EH (cell line): Measurements from ENCODE around the gene RTF2.
"Not testable (repeated sequence)": the region's sequence is repeated elsewhere in the genome, so short reads cannot be mapped to it uniquely, and the experiment has no call there.

Experiments
- DNase-seq: peaks from one replicate; pipeline ENCODE4 v3.0.0-alpha.2; 2015; ENCODE audit warnings: low read depth

RTF2 gene

DNA sequence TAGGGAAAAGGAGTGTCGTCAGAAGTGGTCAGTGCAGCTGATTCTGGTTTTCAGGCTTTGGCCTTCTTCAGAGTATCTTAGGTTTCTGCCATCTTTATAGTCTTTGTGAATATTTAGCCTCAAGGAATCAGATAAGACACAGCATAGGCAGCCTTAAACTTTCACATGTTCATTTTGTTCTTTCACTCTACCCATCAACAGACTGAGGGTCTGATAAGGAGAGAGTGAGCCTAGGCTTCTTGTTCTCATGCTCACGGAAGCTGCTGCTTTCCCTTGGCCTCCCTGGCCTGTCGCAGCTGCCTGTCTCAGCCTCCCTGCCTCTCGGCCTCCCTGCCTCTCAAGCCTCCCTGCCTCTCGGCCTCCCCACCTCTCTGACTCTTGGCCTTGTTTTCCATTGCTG, 20.1 kb downstream of the RTF2 start:
- no peak for DNase-seq

DNA sequence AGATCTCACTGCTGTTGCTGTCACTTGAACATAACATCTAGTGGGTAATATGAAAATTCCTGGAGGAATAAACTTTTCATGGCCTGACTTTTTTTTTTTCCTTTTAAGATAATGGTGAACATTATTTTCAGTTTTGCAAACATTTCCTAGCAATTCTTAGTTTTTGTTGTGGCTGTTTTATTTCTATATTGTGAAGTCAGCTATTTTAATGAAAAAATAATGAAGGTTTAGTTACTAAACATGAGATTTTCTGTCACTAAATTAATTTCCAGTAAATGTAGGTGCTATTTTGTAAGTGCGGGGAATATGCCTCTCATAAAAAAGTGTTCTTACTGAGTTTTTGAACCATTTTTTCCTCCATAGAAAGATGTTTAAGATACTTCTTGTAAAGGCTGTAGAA, 32.7 kb downstream of the RTF2 start:
- no peak for DNase-seq

DNA sequence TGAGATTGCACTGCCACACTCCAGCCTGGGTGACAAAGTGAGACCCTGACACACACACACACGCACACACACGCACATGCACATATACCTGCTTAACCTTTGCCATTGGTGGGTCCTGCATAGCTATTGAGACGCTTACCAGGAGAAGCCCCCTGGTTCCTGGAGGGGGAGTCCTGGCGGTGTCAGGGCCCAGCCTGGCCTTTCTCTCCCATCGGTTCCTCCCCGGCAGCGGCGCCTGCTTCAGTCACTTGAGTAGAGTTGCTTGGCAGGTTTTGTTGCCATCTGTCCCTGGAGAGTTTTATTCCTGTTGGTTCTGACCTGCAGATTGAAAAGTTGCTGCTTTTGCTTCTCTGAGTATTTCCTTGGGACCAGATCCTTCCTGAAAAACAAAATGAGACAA, 35.5 kb downstream of the RTF2 start:
- DNase-seq, result no peak

DNA sequence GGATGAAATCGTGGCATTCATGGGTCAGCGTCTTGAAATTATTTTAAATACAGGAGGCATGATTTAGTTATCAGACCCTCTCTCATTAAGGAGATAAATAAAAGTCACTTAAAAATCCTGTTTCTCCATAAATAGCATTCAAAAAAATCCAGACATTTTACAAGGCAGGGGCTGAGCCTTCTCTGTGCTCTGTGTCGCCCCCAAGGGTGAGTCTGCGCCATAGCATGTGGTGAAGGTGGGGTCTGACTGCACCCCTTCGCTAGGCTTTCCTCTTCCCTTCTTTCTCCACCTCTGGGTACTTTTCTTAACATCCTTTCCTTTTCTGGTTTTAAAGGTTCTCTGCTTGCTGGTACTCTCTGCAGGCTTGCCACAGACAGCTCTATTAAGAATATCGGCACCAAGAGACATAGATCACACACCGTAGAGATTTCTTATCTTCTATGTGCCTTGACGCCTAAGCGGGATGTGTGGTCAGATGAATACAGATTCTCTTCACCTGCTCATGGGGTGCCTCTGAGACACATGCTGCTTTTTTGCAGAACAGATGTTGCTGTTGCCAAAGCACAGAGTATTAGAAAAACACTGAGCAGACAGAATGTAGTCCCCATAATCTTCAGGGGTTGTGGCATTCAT, 36.1 kb downstream of the RTF2 start:
- peak; percentile 4 for DNase-seq

DNA sequence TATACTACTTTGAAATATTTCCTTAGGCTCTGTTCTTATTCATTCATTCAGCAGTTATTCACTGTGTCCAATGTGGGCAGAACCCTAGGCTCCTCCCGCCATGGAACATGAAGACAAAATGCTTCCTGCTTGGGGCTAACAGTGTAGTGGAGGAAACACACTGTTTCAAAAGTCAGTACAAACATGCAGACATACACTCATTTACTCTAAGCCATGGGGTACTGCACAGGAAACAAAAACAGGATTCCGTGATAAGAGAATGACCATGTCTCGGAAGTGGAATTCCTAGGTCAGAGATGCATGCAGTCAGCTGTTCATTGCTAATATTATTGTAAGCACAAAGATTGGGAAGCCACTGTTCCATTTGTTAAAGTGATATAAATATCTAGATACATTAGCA, 37.7 kb downstream of the RTF2 start:
- no peak for DNase-seq

DNA sequence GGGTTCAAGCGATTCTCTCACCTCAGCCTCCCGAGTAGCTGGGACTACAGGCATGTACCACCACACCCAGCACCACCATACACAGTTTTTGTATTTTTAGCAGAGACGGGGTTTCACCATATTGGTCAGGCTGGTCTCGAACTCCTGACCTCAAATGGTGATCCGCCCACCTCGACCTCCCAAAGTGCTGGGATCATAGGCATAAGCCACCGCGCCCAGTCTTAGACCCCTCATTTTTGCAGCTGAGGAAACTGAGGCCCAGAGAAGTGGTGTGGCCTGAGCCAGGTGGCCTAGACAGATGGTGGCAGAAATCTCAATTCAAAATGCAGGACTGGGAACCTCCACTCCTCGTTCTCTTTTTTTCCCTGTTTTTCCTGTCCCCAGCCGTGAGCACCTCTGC, 43.5 kb downstream of the RTF2 start:
- DNase-seq, result no peak

DNA sequence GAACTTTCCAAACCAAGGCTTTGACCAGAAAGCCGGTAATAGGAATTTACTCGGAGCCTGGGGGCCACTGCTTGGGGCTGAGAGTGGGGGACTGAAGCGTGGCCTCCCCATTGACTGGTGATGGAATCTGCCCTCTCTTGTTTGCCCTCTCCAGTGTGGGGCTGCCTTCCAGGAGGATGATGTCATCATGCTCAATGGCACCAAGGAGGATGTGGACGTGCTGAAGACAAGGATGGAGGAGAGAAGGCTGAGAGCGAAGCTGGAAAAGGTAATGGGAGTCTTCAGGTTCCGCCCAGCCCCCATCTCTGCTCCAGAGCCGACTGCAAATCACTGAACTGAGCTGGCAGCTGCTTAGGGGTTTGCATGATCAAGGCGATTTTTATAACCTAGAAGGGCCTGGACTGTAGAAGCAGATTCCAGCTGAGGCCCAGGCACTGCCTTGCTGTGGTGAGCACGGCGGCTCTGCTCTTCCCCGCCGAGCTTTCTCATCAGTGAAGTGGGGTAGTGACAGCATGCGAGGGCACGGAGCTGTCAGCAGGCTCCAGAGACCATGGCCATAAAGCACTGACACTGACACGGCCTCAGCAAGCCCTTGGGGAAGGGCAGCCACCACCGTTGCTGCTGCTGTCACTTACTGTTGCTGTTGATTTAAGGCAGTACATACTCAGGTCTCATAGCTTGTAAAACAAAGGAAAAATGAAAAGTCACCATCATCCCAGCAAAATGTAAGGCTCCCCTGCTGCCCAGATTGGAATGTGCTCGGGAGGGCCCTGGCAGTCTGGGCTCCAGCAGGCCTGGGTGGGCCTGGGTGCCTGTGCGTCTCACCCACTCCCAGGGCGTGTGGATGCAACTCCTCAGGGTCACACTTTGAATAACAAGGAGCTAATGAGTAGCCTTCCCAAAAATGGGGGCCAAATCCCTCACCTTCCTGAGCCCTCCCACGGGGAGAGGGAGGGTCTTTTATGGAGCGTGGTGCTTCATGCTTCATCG, 45.0 kb downstream of the RTF2 start:
- peak; percentile 17 for DNase-seq

DNA sequence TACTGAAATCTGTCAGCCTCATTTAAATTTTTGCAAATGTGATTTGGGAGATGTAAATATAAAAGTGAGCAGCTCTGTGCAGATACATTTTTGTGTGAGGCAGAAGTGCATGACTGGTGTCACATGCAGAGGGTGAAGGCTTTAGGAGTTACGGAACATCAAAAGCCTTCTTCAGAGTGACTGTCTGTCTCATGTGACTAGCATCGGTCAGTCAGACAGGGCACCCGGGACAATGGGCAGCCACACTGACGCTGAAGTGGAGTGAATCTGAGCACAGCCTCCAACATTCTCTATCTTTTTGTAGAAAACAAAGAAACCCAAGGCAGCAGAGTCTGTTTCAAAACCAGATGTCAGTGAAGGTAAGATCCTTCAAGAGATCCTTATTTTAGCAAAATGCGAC, 48.2 kb downstream of the RTF2 start:
- no peak for DNase-seq

DNA sequence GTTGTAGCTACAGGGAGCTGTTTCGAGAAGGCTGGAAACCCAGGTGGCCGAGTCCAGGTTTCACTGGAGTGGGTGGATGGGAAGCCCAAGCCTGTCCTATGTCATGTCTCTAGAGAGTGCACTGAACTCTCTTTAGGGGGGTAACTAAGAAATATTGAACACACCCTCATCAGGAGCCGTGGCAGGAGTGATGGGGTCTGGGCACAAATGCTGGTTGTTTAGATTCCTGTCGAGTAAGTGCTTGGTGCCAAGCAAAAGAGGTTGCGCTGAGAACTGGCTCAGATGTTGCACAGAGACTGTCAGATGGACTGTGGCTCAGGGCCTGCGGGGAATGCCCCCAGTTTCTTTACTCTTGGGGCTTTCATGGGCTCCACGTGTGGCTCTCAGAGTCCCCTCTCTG, 48.8 kb downstream of the RTF2 start:
- no peak for DNase-seq

DNA sequence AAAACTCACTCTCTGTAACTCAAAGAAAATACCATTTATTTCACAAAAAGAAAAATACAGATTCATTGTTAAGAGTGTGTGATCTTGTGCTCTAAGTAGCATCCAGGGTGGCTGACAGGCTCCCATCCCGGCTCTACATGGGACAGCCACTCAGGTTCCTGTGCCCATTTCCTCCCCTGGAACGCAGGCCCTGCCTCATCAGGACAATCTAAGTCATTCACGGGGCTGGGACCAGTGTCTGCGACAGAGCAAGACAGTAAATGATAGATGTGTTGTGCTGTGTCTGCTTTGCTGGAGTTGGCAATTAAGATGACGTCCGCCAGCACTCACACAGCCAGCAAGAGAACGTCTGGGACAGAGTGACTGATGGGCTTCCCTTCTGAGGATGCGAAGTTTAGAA, 49.2 kb downstream of the RTF2 start:
- DNase-seq, result no peak

DNA sequence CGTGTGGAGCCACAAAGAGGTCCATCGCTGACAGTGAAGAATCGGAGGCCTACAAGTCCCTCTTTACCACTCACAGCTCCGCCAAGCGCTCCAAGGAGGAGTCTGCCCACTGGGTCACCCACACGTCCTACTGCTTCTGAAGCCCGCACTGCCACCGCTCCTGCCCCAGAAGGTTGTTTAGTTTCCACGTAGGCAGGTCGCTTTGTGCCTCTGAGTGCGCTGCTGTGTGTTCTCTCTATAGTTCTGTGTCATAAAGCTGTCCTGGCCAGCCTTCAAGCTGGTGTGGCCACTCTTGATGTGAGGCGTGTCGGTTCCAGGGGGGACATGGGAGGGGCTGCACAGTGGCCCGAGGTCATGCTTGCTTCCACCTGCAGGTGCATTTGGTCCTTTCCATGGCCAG, 49.7 kb downstream of the RTF2 start:
- no peak for DNase-seq

DNA sequence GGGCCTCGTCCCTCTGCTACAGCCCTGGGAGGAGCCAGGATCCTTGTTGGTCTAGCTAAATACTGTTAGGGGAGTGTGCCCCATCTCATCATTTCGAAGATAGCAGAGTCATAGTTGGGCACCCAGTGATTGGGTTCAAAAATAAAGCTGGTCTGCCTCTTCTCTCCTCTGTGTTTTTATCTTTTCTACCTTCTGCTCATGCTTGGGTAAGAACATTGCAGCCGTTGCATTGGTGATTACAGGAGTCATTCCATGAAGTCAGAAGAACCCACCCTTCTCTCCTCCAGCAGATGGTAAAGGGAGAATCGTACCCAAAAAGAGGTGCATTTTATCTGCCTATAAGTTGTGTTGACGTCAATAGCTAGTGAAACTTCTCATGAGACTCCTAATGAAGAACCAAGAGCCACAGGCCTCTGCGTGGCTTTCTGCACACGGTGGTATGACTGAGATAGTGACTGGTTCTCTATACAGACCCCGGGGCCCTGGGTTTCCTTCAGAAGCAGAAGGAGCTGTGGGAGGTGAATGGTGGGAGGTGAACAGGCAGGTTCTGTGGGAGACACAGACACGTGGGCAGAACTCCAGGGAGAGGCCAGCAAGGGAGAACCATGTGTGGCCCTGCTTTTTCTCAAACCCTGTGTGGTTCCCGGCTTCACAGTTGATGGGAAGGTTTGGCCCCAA, 50.4 kb downstream of the RTF2 start:
- DNase-seq, result no peak

DNA sequence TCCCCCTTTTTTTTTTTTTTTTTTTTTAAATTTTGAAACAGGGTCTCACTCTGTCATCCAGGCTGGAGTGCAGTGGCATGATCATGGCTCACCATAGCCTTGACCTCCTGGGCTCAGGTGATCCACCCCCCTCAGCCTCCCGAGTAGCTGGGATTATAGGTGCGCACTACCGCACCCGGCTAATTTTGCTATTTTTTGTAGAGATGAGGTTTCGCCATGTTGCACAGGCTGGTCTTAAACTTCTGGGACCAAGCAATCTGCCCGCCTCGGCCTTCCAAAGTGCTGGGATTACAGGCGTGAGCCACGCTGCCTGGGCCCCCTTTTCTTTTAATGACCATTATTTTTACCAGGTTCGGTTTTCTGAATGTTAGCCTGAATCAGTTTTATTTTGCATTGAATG, 51.1 kb downstream of the RTF2 start:
- DNase-seq, result no peak

DNA sequence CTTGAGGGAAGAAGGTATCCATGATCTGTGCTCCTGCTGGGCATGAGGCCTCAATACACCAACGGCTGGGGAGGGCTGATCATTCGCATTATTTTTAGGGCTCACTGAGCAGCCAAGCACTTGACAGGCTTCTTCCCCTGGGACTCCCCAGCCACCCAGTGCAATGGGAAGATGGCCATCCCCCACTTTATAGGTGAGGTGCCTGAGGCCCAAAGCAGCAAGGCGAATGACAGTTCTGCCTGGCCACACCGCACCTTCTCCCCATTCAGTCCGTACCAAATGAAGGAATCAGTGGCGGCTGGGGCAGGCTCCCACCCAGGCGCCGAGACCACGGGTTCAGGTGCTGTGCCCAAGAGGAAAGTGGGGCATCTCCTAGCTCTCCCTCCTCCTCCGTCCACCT, 51.8 kb downstream of the RTF2 start:
- no peak for DNase-seq

DNA sequence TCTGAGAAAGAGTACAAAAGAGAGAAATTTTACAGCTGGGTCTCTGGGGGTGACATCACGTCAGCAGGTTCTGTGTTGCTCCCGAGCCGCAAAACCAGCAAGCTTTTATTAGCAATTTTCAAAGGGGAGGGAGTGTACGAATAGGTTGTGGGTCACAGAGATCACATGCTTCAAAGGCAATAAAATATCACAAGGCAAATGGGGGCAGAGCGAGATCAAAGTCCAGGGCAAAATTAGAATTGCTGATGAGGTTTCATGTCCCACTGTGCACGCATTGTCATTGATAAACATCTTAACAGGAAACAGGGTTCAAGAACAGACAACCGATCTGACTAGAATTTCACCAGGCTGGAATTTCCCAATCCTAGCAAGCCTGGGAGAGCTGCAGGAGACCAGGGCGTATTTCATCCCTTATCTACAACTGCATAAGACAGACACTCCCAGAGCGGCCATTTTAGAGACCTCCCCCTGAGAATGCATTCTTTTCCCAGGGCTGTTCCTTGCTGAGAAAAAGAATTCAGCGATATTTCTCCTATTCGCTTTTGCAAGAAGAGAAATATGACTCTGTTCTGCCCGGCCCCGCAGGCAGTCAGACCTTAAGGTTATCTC, 52.4 kb downstream of the RTF2 start:
- DNase-seq, result not testable (repeated sequence)

DNA sequence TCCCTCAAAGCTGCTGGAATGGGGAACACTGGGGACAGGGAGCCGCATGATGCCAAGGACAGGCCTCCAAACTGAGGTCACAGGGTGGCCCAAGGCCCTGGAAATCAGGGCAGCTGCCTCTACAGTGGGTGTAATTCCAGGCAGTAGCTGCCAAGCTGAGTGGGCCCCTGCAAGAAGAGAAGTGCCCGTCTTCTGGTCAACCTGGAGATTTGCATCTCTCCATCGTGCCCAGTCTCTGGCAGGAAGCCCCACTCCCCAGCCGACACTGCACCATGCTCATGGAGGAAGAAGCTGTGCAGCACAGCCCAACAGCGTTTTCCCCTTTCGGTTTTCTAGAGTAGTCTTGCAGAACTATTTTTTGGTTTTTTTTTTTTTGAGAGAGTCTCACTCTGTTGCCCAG, 53.9 kb downstream of the RTF2 start:
- DNase-seq, result no peak

DNA sequence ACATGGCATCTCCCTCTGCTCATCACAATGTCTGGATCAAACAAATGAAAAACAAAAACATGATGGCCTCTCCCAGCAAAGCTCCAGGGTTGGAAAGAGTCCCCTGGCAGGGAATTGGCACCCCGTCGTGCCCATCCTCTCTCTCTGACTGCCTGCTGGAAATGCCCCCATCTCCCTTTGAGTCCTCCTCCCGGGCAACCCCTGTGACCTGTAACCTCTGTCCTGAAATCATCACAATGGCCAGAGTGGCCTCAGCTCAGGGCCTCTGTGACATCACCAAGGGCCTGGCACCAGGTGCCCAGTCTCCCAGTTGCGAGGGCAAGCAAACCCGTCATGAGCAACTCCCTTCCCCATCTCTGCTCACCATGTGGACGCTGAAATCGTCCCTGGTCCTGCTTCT, 56.0 kb downstream of the RTF2 start, which contains the start of gene FAM209A:
Gene FAM209A, plus strand, starts transcription at position 301 of the 400 bp plus-strand sequence. Its CDS starts 65 bp downstream, at position 366.
- not testable (repeated sequence) for DNase-seq

DNA sequence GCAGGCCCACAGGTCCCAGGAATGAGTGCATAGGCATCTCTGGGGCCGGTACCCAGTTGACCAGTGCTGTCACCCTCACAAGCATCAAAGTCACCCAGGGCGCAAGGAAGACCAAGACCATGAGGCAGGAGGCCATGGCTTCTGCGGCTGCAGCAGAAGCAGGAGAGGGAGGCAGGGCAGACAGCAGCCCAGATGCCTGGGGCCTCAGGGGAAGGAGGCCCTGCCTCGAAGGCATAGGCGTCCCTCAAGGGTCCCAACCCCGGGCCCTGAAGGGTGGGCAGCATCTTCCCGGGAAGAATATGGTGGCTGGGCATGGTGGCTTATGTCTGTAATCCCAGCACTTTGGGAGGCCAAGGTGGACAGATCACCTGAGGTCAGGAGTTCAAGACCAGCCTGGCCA, 59.1 kb downstream of the RTF2 start:
- DNase-seq, result no peak

DNA sequence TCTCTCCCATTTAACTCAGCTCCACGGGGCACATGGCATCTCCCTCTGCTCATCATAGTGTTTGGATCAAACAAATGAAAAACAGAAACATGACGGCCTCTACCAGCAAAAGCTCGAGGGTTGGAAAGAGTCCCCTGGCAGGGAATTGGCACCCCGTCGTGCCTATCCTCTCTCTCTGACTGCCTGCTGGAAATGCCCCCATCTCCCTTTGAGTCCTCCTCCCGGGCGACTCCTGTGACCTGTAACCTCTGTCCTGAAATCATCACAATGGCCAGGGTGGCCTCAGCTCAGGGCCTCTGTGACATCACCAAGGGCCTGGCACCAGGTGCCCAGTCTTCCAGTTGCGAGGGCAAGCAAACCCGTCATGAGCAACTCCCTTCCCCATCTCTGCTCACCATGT, 64.5 kb downstream of the RTF2 start, which contains the start of gene FAM209B:
Gene FAM209B, plus strand, starts transcription at position 301 of the 400 bp plus-strand sequence. Its CDS starts 96 bp downstream, at position 397.
- not testable (repeated sequence) for DNase-seq

DNA sequence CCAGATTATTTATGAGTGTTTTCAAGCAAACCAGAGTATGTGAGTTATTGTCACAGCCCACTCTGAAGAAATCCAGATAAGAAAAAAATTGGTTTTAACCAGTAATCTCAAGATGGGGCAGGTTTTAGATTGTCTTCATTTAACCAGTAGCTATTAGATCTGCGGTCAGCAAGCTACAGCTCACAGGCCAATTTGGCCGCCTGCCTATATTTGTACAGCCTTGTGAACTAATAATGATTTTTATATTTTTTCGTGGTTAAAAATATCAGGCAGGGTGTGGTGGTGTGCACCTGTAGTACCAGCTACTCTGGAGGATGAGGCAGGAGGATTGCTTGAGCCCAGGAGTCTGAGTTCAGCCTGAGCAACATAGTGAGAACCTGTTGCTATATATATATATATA, 69.6 kb downstream of the RTF2 start:
- no peak for DNase-seq

DNA sequence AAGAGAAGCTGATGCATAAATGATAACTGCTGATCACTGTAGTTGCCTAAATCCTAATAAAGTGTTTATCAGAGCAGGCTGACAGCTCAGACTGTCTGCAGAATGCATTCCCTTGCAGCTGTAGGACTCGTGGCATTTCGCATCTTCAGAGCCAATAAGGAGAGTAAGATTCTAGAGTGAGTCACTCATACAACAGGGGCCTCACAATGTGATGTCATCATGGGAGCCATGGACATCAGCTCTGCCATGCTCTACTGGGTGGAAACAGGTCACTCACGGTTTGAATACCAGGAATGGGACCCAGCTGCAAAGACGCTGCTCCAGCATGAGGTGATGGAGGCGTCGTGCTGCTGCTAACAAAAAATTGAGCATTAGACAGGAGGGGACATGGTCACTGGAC, 72.0 kb downstream of the RTF2 start:
- DNase-seq, result peak; percentile 14

DNA sequence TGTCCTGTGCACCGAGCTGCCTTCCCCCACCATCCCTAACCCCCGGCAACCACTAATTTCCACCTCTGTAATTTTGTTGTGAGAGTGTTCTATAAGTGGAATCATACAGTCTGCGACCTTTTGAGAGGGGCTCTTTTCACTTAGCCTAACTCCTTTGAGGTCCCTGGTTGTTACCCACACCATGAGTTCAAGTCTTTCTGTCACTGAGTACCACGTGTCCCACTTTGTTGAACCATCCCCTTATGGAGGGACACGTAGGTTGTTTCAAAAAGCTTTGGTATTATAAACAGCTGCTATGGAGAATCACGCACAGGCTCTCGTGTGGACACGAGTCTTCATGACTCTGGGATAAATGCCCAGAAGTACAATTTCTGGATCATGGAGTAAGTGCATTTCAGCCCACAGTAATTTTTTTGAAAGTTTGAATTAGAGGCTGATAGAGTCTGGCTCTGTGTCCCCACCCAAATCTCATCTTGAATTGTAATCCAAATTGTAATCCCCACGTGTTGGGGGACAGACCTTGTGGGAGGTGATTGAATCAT, 74.1 kb downstream of the RTF2 start:
- DNase-seq, result peak; percentile 13
